SK-N-MC (cell line): Measurements from ENCODE around the gene VWA1.
"Not testable (repeated sequence)": the region's sequence is repeated elsewhere in the genome, so short reads cannot be mapped to it uniquely, and the experiment has no call there.

Source experiments
- DNase-seq: peaks from one replicate; pipeline ENCODE4 v3.0.0-alpha.2; 2011; ENCODE audit warnings: low read depth, low spot score
- H3K27ac ChIP-seq: fragments of 200-600 bp; sonication (generic); 2 replicates; pipeline ENCODE4 v1.5.1; 2016; ENCODE audit warnings: mixed run types
- H3K36me3 ChIP-seq: fragments of 200-600 bp; sonication (generic); 2 replicates; pipeline ENCODE4 v1.6.1; 2017; ENCODE audit warnings: antibody characterized with exemption, low read length, mixed read lengths; ENCODE audit not compliant: insufficient read depth
- H3K4me3 ChIP-seq: fragments of 200-600 bp; sonication (generic); 2 replicates; pipeline ENCODE4 v1.5.1; 2016
- H3K9ac ChIP-seq: fragments of 200-600 bp; sonication (generic); 2 replicates; pipeline ENCODE4 v1.8.0; 2017; ENCODE audit warnings: mixed run types, mixed read lengths; ENCODE audit not compliant: insufficient read length
- H3K9me3 ChIP-seq: fragments of 200-600 bp; sonication (generic); 2 replicates; pipeline ENCODE4 v1.6.1; 2017; ENCODE audit warnings: low read depth, mild to moderate bottlenecking, antibody characterized with exemption, low read length, moderate library complexity, mixed read lengths
- EZH2 ChIP-seq: fragments of 200-600 bp; sonication (generic); IDR thresholded peaks from one replicate; pipeline ENCODE4 v1.6.1; 2017; ENCODE audit warnings: antibody characterized with exemption
- FOXP2 ChIP-seq: optimal IDR thresholded peaks from 2 replicates; pipeline ENCODE3; 2011; ENCODE audit warnings: mild to moderate bottlenecking, moderate library complexity; ENCODE audit not compliant: insufficient read depth; ENCODE audit errors: extremely low read length, control extremely low read depth
- POLR2AphosphoS5 ChIP-seq: IDR thresholded peaks from 2 replicates; pipeline ENCODE4 v1.6.1; 2012; ENCODE audit warnings: mild to moderate bottlenecking, low read depth, low read length, borderline replicate concordance

VWA1 gene

DNA sequence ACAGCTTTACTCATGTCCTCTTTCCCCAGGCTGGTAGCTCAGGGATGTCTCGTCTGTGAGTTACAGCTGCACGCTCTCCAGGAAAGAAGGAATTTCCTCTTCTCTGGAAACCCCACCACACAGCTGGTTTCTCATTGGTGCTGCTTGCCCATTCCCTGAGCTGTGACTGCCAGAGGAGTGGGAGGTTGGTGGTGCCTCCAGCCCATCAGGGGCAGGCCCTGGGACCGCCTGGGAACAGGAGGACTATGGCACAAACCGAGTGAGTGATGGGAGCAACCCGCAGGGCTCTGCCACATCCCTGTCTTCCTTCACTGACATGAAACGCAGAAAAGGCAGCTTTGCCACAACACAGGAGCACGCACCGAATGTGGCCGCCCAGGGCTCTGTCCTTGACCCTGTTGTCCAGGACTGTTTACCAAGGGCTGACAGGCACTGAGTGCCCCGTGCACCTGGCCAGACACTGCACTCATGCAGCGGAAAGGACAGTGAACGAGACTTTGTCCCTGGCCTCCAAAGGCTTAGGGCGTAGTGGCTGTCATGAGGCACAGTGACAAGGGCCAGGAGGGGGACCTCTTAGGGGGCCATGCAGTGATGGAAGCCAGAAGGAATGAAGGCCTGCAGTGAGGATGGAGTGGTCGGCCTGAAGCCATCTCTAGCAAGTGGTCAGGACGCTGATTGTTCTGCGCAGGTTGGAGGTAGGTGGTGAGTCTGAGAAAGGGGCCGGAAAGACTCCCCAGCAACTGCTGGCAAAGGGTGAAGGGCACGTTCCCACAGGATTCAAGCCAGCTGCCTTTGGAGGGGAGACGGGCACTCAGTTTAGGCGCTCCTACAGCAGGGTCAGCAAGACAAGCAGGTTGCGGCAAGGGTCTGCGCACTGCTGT, 34.7 kb upstream of the VWA1 start:
- H3K36me3 ChIP-seq: peaks cover 56% of the 10 kb centered on the region
- no peak for DNase-seq
- peak overlapping the region; percentile 92 for H3K9ac ChIP-seq
- peak; percentile 30; the same call in 1 of the 2 replicates for TF ChIP-seq POLR2AphosphoS5
- TF ChIP-seq EZH2: no peak
- TF ChIP-seq FOXP2: no peak
- peak overlapping the region; percentile 93 for H3K4me3 ChIP-seq
- no peaks in the 10 kb centered on the region for H3K9me3 ChIP-seq
- H3K27ac ChIP-seq: no peak overlapping the region

GRCh38 chr1:1401457-1402010, 34.0 kb upstream of the VWA1 start:
- Histone ChIP-seq H3K9me3 (no peaks in the 10 kb centered on the region), H3K4me3 (no peak overlapping the region), H3K9ac (no peak overlapping the region), H3K36me3 (peaks cover 58% of the 10 kb centered on the region), H3K27ac (0 out of 2 replicates have a peak overlapping the region, but pooled peaks have one; percentile 22)
- peak; percentile 9; the same call in 1 of the 2 replicates for TF ChIP-seq POLR2AphosphoS5
- no peak for TF ChIP-seq EZH2
- no peak for DNase-seq

DNA sequence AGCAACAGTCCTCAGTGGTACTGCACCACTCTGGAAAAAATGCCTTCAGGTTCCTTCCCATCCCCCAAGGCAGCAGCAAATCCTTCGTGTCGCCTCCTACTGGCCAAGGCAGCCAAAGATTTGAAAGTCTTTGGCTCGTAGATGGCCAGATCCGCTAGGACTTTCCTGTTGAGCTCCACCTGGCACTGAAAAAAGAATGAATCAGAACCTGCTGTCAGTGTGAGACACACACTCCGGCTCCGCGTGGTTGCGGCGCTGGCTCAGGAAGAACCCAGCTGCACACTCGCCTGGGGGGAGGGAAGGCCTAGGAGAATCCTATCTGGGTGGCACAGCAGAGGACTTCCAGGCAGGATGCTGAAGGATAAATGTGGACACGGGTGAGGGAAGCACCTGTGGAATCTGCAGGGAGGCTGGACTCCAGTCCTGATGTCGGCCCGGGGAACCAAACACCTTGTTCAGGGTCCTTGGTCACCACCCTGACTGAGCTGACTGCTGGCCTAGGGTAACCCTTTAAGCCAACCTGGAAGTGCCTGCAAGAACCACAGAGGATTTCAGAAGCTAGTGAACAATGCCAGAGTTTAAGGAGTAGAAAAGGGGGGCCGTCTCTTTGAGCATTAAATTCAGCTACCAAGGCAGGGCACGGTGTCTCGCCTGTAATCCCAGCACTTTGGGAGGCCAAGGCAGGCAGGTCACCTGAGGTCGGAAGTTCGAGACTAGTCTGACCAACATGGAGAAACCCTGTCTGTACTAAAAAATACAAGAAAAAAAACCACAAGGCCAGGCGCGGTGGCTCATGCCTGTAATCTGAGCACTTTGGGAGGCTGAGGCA, 33.2 kb upstream of the VWA1 start:
- DNase-seq: no peak
- H3K36me3 ChIP-seq: peaks cover 53% of the 10 kb centered on the region

DNA sequence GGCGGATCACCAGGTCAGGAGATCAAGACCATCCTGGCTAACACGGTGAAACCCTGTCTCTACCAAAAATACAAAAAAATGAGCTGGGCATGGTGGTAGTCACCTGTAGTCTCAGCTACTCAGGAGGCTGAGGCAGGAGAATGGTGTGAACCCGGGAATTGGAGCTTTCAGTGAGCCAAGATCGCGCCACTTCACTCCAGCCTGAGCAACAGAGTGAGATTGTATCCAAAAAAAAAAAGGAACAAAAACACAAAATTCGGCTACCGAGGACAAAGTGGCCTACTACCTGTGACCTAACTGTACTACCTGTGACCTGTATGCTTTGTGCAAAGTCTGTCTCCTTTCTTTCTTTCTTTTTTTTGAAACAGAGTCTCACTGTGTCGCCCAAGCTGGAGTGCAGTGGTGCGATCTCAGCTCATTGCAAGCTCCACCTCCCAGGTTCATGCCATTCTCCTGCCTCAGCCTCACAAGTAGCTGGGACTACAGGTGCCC, 32.5 kb upstream of the VWA1 start:
- peaks cover 46% of the 10 kb centered on the region for H3K36me3 ChIP-seq
- peak overlapping the region; percentile 38; the same call in 1 of the 2 replicates for H3K27ac ChIP-seq
- not testable (repeated sequence) for DNase-seq, H3K9me3 ChIP-seq, H3K4me3 ChIP-seq, H3K9ac ChIP-seq

More for the DNA sequence above, 33.2 kb upstream of the VWA1 start:
- TF ChIP-seq EZH2 (no peak), POLR2AphosphoS5 (no peak; the same call in 1 of the 2 replicates), FOXP2 (no peak)
- Histone ChIP-seq H3K9ac (no peak overlapping the region), H3K4me3 (no peak overlapping the region), H3K27ac (peak overlapping the region; percentile 38; the same call in 1 of the 2 replicates), H3K9me3 (no peaks in the 10 kb centered on the region)

GRCh38 chr1:1403653-1404052, 31.8 kb upstream of the VWA1 start:
- Histone ChIP-seq H3K4me3 (no peak overlapping the region), H3K9me3 (no peaks in the 10 kb centered on the region), H3K36me3 (peaks cover 47% of the 10 kb centered on the region), H3K9ac (no peak overlapping the region), H3K27ac (peak overlapping the region; percentile 62)
- TF ChIP-seq FOXP2: no peak
- TF ChIP-seq EZH2: no peak
- TF ChIP-seq POLR2AphosphoS5: peak; percentile 28; the same call in 1 of the 2 replicates
- DNase-seq: no peak

GRCh38 chr1:1406101-1406820, 29.2 kb upstream of the VWA1 start:
- DNase-seq: no peak
- no peak for TF ChIP-seq EZH2
- H3K4me3 ChIP-seq: peak overlapping the region; percentile 95
- no peaks in the 10 kb centered on the region for H3K9me3 ChIP-seq
- peaks cover 42% of the 10 kb centered on the region for H3K36me3 ChIP-seq
- H3K9ac ChIP-seq: peak overlapping the region; percentile 97
- H3K27ac ChIP-seq: peak overlapping the region; percentile 83

- Histone ChIP-seq H3K4me3 (peak within 1 kb of the TSS; percentile 95), H3K27ac (peak within 1 kb of the TSS; percentile 83), H3K9ac (peak within 1 kb of the TSS; percentile 97), H3K36me3 (peaks cover 34% of the 10 kb centered on the region), H3K9me3 (no peaks in the 10 kb centered on the region)
- DNase-seq: peak; percentile 52
- TF ChIP-seq FOXP2 (no peak), POLR2AphosphoS5 (peak; percentile 99), EZH2 (no peak)
Measured at GRCh38 chr1:1406821-1407635, 28.5 kb upstream of the VWA1 start, which contains the start of gene MRPL20. TSS of gene MRPL20 (minus strand) at chr1:1407293. CDS start at chr1:1407217, 76 bp downstream.
